ENCODE data around the gene MFSD11.
"Not testable (repeated sequence)": the region's sequence is repeated elsewhere in the genome, so short reads cannot be mapped to it uniquely, and the experiment has no call there.

MFSD11 gene

GRCh38 chr17:76738468-76738850 is 540 bp downstream of the MFSD11 start:
- peak overlapping the region; percentile 96 for H2BK5ac ChIP-seq (ENCODE audit: low read length)
- H3K18ac ChIP-seq (ENCODE audit: low read length) = no peak overlapping the region
- DNase-seq (ENCODE audit: low spot score) = no peak
- H2BK15ac ChIP-seq (ENCODE audit: low read length) = no peak overlapping the region
- peaks cover 8 to 23% of the 10 kb centered on the region in 2 donors for H3K4me1 ChIP-seq (ENCODE audit: control insufficient read depth in 2 of 2, insufficient read depth in 1 of 2, low read depth in 1 of 2, low read length in 2 of 2)
- no peak overlapping the region for H3K27ac ChIP-seq (replicated peaks; ENCODE audit: low read length)
- H2BK120ac ChIP-seq (ENCODE audit: low read depth, low read length) = no peak overlapping the region
- H2AK5ac ChIP-seq (ENCODE audit: low read depth, low read length) = no peak overlapping the region
- no CpG with 5 or more reads among the region's 7 CpGs for WGBS, 2 donors (ENCODE audit: extremely low coverage in 2 of 2, insufficient read length in 2 of 2, insufficient replicate concordance in 1 of 2)
- H3K27me3 ChIP-seq (ENCODE audit: control insufficient read depth in 3 of 3, insufficient read depth in 3 of 3, low read depth in 1 of 3, low read length in 3 of 3) = no peaks in the 10 kb centered on the region
- H2AFZ ChIP-seq (ENCODE audit: low read length) = peak overlapping the region; percentile 86
- H3K4me3 ChIP-seq (ENCODE audit: low read length in 2 of 2) = peak overlapping the region; percentile 67 to 78
- no peaks in the 10 kb centered on the region for H3K9me3 ChIP-seq (replicated peaks in 1 of 2; ENCODE audit: control insufficient read depth in 2 of 2, insufficient read depth in 1 of 2, low read depth in 1 of 2, low read length in 2 of 2)
- H2BK12ac ChIP-seq (ENCODE audit: low read length) = no peak overlapping the region
- H3K14ac ChIP-seq (ENCODE audit: low read length) = no peak overlapping the region
- no peak overlapping the region for H4K8ac ChIP-seq (ENCODE audit: low read depth, low read length)
- no peak overlapping the region for H4K91ac ChIP-seq (ENCODE audit: low read depth, low read length, poor library complexity)
- no peak overlapping the region for H3K9ac ChIP-seq (ENCODE audit: low read depth, low read length, poor library complexity)
- H3K36me3 ChIP-seq (replicated peaks in 1 of 2; ENCODE audit: control insufficient read depth in 2 of 2, insufficient read depth in 2 of 2, low read length in 2 of 2) = peaks cover 12 to 53% of the 10 kb centered on the region in 2 donors
- H3K4ac ChIP-seq (ENCODE audit: low read length) = no peak overlapping the region
- peaks cover 5% of the 10 kb centered on the region for H3K79me1 ChIP-seq (ENCODE audit: low read depth, low read length)
- H3K4me2 ChIP-seq (ENCODE audit: insufficient read depth, low read length, poor library complexity, severe bottlenecking) = peak overlapping the region; percentile 53
- no peak overlapping the region for H3K23ac ChIP-seq (ENCODE audit: low read depth, low read length, poor library complexity)

- not testable (repeated sequence) for H2BK120ac ChIP-seq (ENCODE audit: low read depth, low read length); H2BK12ac ChIP-seq (ENCODE audit: low read length); H4K91ac ChIP-seq (ENCODE audit: low read depth, low read length, poor library complexity); H2AK5ac ChIP-seq (ENCODE audit: low read depth, low read length); H2BK15ac ChIP-seq (ENCODE audit: low read length); H4K8ac ChIP-seq (ENCODE audit: low read depth, low read length); H3K79me1 ChIP-seq (ENCODE audit: low read depth, low read length); H3K4me2 ChIP-seq (ENCODE audit: insufficient read depth, low read length, poor library complexity, severe bottlenecking); H3K4ac ChIP-seq (ENCODE audit: low read length); H2BK5ac ChIP-seq (ENCODE audit: low read length); H3K23ac ChIP-seq (ENCODE audit: low read depth, low read length, poor library complexity); H3K27me3 ChIP-seq (ENCODE audit: control insufficient read depth in 3 of 3, insufficient read depth in 3 of 3, low read depth in 1 of 3, low read length in 3 of 3); H3K27ac ChIP-seq (replicated peaks; ENCODE audit: low read length); DNase-seq (ENCODE audit: low spot score); H3K4me3 ChIP-seq (ENCODE audit: low read length in 2 of 2); H2AFZ ChIP-seq (ENCODE audit: low read length); H3K18ac ChIP-seq (ENCODE audit: low read length); H3K9me3 ChIP-seq (replicated peaks in 1 of 2; ENCODE audit: control insufficient read depth in 2 of 2, insufficient read depth in 1 of 2, low read depth in 1 of 2, low read length in 2 of 2); H3K14ac ChIP-seq (ENCODE audit: low read length); H3K9ac ChIP-seq (ENCODE audit: low read depth, low read length, poor library complexity)
- WGBS, 2 donors (ENCODE audit: extremely low coverage in 2 of 2, insufficient read length in 2 of 2, insufficient replicate concordance in 1 of 2) = no CpG with 5 or more reads among the region's 17 CpGs
- Histone ChIP-seq H3K4me1 (ENCODE audit: control insufficient read depth in 2 of 2, insufficient read depth in 1 of 2, low read depth in 1 of 2, low read length in 2 of 2) (peaks cover 3 to 11% of the 10 kb centered on the region in 2 donors), H3K36me3 (replicated peaks in 1 of 2; ENCODE audit: control insufficient read depth in 2 of 2, insufficient read depth in 2 of 2, low read length in 2 of 2) (peaks cover 10 to 51% of the 10 kb centered on the region in 2 donors)
Observed at GRCh38 chr17:76739568-76740115, 1.7 kb downstream of the MFSD11 start.

GRCh38 chr17:76740329-76741118 is 2.6 kb downstream of the MFSD11 start:
- no peak overlapping the region for H3K14ac ChIP-seq (ENCODE audit: low read length)
- H3K36me3 ChIP-seq (replicated peaks in 1 of 2; ENCODE audit: control insufficient read depth in 2 of 2, insufficient read depth in 2 of 2, low read length in 2 of 2) = peaks cover 13 to 51% of the 10 kb centered on the region in 2 donors
- no peak overlapping the region for H4K8ac ChIP-seq (ENCODE audit: low read depth, low read length)
- H3K4me1 ChIP-seq (ENCODE audit: control insufficient read depth in 2 of 2, insufficient read depth in 1 of 2, low read depth in 1 of 2, low read length in 2 of 2) = peaks cover 2 to 7% of the 10 kb centered on the region in 2 donors
- peaks cover 5% of the 10 kb centered on the region for H3K79me1 ChIP-seq (ENCODE audit: low read depth, low read length)
- H3K23ac ChIP-seq (ENCODE audit: low read depth, low read length, poor library complexity) = no peak overlapping the region
- WGBS, 2 donors (ENCODE audit: extremely low coverage in 2 of 2, insufficient read length in 2 of 2, insufficient replicate concordance in 1 of 2) = no CpG with 5 or more reads among the region's 5 CpGs
- no peak overlapping the region for H3K4me2 ChIP-seq (ENCODE audit: insufficient read depth, low read length, poor library complexity, severe bottlenecking)
- no peak overlapping the region for H2AFZ ChIP-seq (ENCODE audit: low read length)
- no peak overlapping the region for H3K18ac ChIP-seq (ENCODE audit: low read length)
- H3K9me3 ChIP-seq (replicated peaks in 1 of 2; ENCODE audit: control insufficient read depth in 2 of 2, insufficient read depth in 1 of 2, low read depth in 1 of 2, low read length in 2 of 2) = no peaks in the 10 kb centered on the region
- H2AK5ac ChIP-seq (ENCODE audit: low read depth, low read length) = no peak overlapping the region
- DNase-seq (ENCODE audit: low spot score) = no peak
- no peak overlapping the region for H2BK5ac ChIP-seq (ENCODE audit: low read length)
- H2BK120ac ChIP-seq (ENCODE audit: low read depth, low read length) = no peak overlapping the region
- H3K27me3 ChIP-seq (ENCODE audit: control insufficient read depth in 3 of 3, insufficient read depth in 3 of 3, low read depth in 1 of 3, low read length in 3 of 3) = no peaks in the 10 kb centered on the region
- no peak overlapping the region for H3K4me3 ChIP-seq (ENCODE audit: low read length in 2 of 2)
- H2BK15ac ChIP-seq (ENCODE audit: low read length) = no peak overlapping the region
- H3K9ac ChIP-seq (ENCODE audit: low read depth, low read length, poor library complexity) = no peak overlapping the region
- no peak overlapping the region for H2BK12ac ChIP-seq (ENCODE audit: low read length)
- no peak overlapping the region for H3K27ac ChIP-seq (replicated peaks; ENCODE audit: low read length)
- no peak overlapping the region for H3K4ac ChIP-seq (ENCODE audit: low read length)
- no peak overlapping the region for H4K91ac ChIP-seq (ENCODE audit: low read depth, low read length, poor library complexity)

GRCh38 chr17:76742958-76743357 is 5.0 kb downstream of the MFSD11 start:
- Histone ChIP-seq H3K4me1 (ENCODE audit: control insufficient read depth in 2 of 2, insufficient read depth in 1 of 2, low read depth in 1 of 2, low read length in 2 of 2) (peaks cover 2 to 7% of the 10 kb centered on the region in 2 donors), H3K27ac (replicated peaks; ENCODE audit: low read length) (no peak overlapping the region), H2BK15ac (ENCODE audit: low read length) (no peak overlapping the region), H3K4me3 (ENCODE audit: low read length in 2 of 2) (no peak overlapping the region), H3K23ac (ENCODE audit: low read depth, low read length, poor library complexity) (no peak overlapping the region), H3K79me1 (ENCODE audit: low read depth, low read length) (no peaks in the 10 kb centered on the region), H3K9ac (ENCODE audit: low read depth, low read length, poor library complexity) (no peak overlapping the region), H2BK120ac (ENCODE audit: low read depth, low read length) (no peak overlapping the region), H3K4me2 (ENCODE audit: insufficient read depth, low read length, poor library complexity, severe bottlenecking) (no peak overlapping the region), H3K4ac (ENCODE audit: low read length) (no peak overlapping the region), H2AK5ac (ENCODE audit: low read depth, low read length) (no peak overlapping the region), H2AFZ (ENCODE audit: low read length) (no peak overlapping the region), H3K9me3 (replicated peaks in 1 of 2; ENCODE audit: control insufficient read depth in 2 of 2, insufficient read depth in 1 of 2, low read depth in 1 of 2, low read length in 2 of 2) (peaks cover 0 to 8% of the 10 kb centered on the region in 2 donors), H3K36me3 (replicated peaks in 1 of 2; ENCODE audit: control insufficient read depth in 2 of 2, insufficient read depth in 2 of 2, low read length in 2 of 2) (peaks cover 11 to 59% of the 10 kb centered on the region in 2 donors), H3K14ac (ENCODE audit: low read length) (no peak overlapping the region), H3K27me3 (ENCODE audit: control insufficient read depth in 3 of 3, insufficient read depth in 3 of 3, low read depth in 1 of 3, low read length in 3 of 3) (no peaks in the 10 kb centered on the region), H4K8ac (ENCODE audit: low read depth, low read length) (no peak overlapping the region), H2BK5ac (ENCODE audit: low read length) (no peak overlapping the region), H4K91ac (ENCODE audit: low read depth, low read length, poor library complexity) (no peak overlapping the region), H2BK12ac (ENCODE audit: low read length) (no peak overlapping the region), H3K18ac (ENCODE audit: low read length) (no peak overlapping the region)
- no peak for DNase-seq (ENCODE audit: low spot score)
